ENCODE measurements around the gene COQ10A. TPM values are rescaled to one million over a fixed set of nuclear protein-coding genes. Genes with fewer than 3 reads are reported as not detected.
A peak's percentile ranks its signal among the peaks of the same experiment; 100 is the strongest.

Gene COQ10A
- total and polyA plus RNA-seq, 9 of the 15 experiments (the other 6 are each of a cell fraction or from before 2014, with no cell fraction given), result 3.1 to 26.4 (median 12.7) TPM

DNA sequence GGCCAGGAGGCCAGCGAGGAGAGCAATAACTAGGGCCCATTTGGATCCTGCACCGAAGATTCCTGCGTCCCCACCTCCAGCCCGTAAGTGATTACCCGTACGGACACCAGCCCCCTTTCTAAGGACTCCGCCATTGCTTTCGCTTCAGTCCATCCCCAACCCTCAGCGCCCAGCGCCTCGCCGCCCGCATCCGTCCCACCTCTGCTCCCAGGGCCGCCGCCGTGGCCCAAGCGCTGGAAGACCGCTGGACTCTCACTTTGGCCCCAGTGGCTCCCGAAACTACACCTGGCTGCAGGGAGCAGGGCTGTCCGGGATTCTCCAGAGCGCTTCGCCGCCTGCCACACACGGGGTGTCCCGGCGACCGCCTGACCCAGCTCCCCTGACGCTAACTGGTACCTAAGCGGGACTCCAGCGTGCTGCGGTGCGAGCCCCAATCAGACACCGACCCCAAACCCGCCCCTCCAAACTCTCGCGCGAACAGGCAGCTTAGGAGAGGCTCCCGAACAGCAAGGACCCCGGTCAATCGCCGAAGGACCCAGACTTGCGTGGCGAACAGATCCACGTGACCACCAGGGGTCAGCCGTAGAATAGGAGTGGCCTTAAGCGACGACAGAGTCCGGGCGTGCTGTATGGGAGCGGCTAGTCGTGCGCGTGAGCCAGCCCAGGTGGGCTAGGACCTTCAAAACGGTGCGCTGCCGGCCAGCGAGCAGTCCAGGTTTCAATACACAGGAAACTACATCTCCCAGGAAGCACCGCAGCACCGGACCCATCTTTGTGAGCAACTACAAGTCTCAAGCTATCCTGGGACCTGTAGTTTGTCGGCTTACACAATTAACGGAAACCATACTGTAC is 49.1 kb downstream of the COQ10A start, which contains the start of gene CNPY2 (continued):
- TF ChIP-seq, protein P1, sequence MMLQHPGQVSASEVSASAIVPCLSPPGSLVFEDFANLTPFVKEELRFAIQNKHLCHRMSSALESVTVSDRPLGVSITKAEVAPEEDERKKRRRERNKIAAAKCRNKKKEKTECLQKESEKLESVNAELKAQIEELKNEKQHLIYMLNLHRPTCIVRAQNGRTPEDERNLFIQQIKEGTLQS (IDR thresholded peaks at IDR 0.05), result peak; percentile 35; the same call in 1 of the 2 replicates
- TF ChIP-seq, protein P1 (CRISPR knock-in tag; conservative IDR thresholded peaks at IDR 0.05), result 0 out of 2 replicates have a peak, but pooled peaks have one; percentile 49
- no peak for TF ChIP-seq ZNF24 (IDR thresholded peaks at IDR 0.05)
- TF ChIP-seq TCF7L2 (IDR thresholded peaks at IDR 0.05; ENCODE audit: low read depth, low read length), result no peak
- TF ChIP-seq, protein P2, sequence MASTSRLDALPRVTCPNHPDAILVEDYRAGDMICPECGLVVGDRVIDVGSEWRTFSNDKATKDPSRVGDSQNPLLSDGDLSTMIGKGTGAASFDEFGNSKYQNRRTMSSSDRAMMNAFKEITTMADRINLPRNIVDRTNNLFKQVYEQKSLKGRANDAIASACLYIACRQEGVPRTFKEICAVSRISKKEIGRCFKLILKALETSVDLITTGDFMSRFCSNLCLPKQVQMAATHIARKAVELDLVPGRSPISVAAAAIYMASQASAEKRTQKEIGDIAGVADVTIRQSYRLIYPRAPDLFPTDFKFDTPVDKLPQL (IDR thresholded peaks at IDR 0.05; ENCODE audit: extremely low read depth, insufficient read length), result no peak
- peak; percentile 88; the same call in 1 of the 2 replicates for TF ChIP-seq ZBTB7A (IDR thresholded peaks at IDR 0.05; ENCODE audit: borderline replicate concordance, control insufficient read depth, low read depth, low read length)
- TF ChIP-seq CBFA2T3 (IDR thresholded peaks at IDR 0.05), result no peak
- TF ChIP-seq, protein P3, sequence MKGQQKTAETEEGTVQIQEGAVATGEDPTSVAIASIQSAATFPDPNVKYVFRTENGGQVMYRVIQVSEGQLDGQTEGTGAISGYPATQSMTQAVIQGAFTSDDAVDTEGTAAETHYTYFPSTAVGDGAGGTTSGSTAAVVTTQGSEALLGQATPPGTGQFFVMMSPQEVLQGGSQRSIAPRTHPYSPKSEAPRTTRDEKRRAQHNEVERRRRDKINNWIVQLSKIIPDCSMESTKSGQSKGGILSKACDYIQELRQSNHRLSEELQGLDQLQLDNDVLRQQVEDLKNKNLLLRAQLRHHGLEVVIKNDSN (CRISPR knock-in tag; IDR thresholded peaks at IDR 0.05), result peak; percentile 94
- peak; percentile 89 to 91 for TF ChIP-seq NRF1 (conservative IDR thresholded peaks at IDR 0.05 in 1 of 2, IDR thresholded peaks at IDR 0.05 in 1 of 2)
- peak; percentile 96 for TF ChIP-seq RBFOX2 (IDR thresholded peaks at IDR 0.05; ENCODE audit: low read depth, low read length)
- TF ChIP-seq CC2D1A (IDR thresholded peaks at IDR 0.05), result 0 out of 2 replicates have a peak, but pooled peaks have one; percentile 37
- TF ChIP-seq, protein P4, sequence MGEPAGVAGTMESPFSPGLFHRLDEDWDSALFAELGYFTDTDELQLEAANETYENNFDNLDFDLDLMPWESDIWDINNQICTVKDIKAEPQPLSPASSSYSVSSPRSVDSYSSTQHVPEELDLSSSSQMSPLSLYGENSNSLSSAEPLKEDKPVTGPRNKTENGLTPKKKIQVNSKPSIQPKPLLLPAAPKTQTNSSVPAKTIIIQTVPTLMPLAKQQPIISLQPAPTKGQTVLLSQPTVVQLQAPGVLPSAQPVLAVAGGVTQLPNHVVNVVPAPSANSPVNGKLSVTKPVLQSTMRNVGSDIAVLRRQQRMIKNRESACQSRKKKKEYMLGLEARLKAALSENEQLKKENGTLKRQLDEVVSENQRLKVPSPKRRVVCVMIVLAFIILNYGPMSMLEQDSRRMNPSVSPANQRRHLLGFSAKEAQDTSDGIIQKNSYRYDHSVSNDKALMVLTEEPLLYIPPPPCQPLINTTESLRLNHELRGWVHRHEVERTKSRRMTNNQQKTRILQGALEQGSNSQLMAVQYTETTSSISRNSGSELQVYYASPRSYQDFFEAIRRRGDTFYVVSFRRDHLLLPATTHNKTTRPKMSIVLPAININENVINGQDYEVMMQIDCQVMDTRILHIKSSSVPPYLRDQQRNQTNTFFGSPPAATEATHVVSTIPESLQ (CRISPR knock-in tag; IDR thresholded peaks at IDR 0.05), result peak; percentile 38; the same call in 1 of the 2 replicates
- TF ChIP-seq OTX1 (CRISPR knock-in tag; IDR thresholded peaks at IDR 0.05), result no peak; the same call in 1 of the 2 replicates
- TF ChIP-seq ZNF197 (CRISPR knock-in tag; IDR thresholded peaks at IDR 0.05; ENCODE audit: low read depth), result peak; percentile 94
- peak; percentile 37; the same call in 1 of the 2 replicates for TF ChIP-seq GTF2E2 (tag; IDR thresholded peaks at IDR 0.05)
- peak; percentile 74 for TF ChIP-seq ATF7 (IDR thresholded peaks at IDR 0.05)
- peak; percentile 57; the same call in 1 of the 2 replicates for TF ChIP-seq CBFA2T2 (conservative IDR thresholded peaks at IDR 0.05)
- no peak for TF ChIP-seq TBL1XR1 (IDR thresholded peaks at IDR 0.05; ENCODE audit: low read length in 2 of 2)
- peak; percentile 83 for TF ChIP-seq NR2C2 (CRISPR knock-in tag; IDR thresholded peaks at IDR 0.05)
- TF ChIP-seq NR2C2 (tag; IDR thresholded peaks at IDR 0.05), result peak; percentile 95
- TF ChIP-seq TOE1 (IDR thresholded peaks at IDR 0.05; ENCODE audit: borderline replicate concordance), result peak; percentile 95
- no peak for TF ChIP-seq TOE1 (CRISPR knock-in tag; IDR thresholded peaks at IDR 0.05; ENCODE audit: borderline replicate concordance, low read depth)
- TF ChIP-seq ZNF143 (CRISPR knock-in tag; IDR thresholded peaks at IDR 0.05), result peak; percentile 99
- 0 out of 2 replicates have a peak, but pooled peaks have one; percentile 16 for TF ChIP-seq FOXJ2 (tag; IDR thresholded peaks at IDR 0.05)
- peak; percentile 54 for TF ChIP-seq SREBF1 (IDR thresholded peaks at IDR 0.05; ENCODE audit: borderline replicate concordance, low read depth, low read length)

All from K562 (cell line).